Left renal pelvis (tissue), 4 donors: ENCODE data around the gene ACER2. TPM values are rescaled to one million over a fixed set of nuclear protein-coding genes. Genes with fewer than 3 reads are reported as not detected.

Experiments used
- DNase-seq, 4 donors: peaks; one replicate each; pipeline ENCODE4 v3.0.0-alpha.2; 2013; ENCODE audit warnings: low read depth in 4 of 4, low spot score in 3 of 4
- polyA plus RNA-seq, 4 donors: library from polyadenylated mRNA; unstranded; fragments of 120-200 nt; gene quantifications; one replicate each; pipeline ENCODE4 v1.2.1, GENCODE V29; 2013; ENCODE audit not compliant: insufficient read length in 4 of 4

The ACER2 gene
- polyA plus RNA-seq, 4 donors, result 1.7 to 23.9 (median 15.5) TPM

GRCh38 chr9:19446361-19446861, 37.6 kb downstream of the ACER2 start:
- DNase-seq, result no peak

GRCh38 chr9:19451240-19452087, 42.7 kb downstream of the ACER2 start:
- no peak for DNase-seq

DNA sequence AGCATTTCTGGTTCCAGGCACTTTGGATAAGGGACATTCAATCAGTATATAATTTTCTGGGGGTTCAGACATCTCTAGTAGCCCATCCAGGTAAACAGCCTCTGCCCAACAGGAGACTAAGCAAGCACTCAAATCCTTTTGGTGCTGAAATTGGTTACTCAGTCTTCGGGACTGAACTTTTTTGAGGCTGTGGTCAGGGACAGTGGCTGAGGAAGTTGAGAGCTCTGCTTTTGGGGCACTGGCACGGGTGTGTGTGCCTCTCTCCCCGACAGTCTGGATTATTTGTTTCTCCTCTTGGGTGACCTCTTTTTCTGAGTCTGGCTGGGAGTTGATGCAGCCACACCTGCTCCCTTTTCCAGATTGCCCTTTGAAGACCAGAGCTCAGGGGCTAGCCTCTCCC, 47.6 kb downstream of the ACER2 start:
- no peak for DNase-seq

DNA sequence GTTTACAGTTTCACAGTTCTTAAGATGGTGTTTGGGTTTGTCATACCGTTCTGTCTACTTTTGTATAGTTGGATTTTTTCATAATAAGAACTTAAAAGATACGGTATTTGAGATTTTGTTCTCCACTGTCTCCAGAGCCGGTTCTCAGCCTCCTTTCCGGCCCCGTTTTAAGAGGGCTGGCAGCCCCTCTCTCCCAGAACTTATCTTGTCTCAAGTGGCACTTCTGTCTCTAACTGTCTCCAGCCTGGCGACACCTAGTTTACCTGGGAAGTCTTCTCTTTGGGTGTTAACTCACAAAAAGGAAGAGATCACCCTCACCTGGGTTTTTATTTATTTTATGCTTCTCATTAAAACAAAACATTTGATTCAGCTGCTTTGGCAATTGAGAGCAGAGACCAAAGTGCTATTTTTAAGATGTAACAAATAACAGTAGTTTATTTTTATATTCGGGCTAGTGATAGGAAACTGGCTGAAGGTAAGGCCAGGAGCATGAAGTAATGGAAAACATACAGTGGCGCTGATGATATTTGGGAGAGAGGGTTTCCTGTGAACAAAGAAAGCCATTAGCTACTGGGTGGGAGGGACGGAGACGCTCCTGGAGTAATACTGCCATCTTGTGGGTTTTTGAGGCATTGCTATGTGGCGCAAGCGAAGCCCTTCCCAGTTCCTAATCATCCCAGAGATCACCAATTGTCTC, 48.3 kb downstream of the ACER2 start:
- peak; percentile 63 to 70 (median 64) for DNase-seq

- no peak for DNase-seq
These were observed 48.8 kb downstream of the ACER2 start for GRCh38 chr9:19457693-19458009.

- DNase-seq, result no peak
These were observed 51.4 kb downstream of the ACER2 start for GRCh38 chr9:19460243-19460642.

GRCh38 chr9:19461135-19461534, 52.3 kb downstream of the ACER2 start:
- DNase-seq, result no peak

DNA sequence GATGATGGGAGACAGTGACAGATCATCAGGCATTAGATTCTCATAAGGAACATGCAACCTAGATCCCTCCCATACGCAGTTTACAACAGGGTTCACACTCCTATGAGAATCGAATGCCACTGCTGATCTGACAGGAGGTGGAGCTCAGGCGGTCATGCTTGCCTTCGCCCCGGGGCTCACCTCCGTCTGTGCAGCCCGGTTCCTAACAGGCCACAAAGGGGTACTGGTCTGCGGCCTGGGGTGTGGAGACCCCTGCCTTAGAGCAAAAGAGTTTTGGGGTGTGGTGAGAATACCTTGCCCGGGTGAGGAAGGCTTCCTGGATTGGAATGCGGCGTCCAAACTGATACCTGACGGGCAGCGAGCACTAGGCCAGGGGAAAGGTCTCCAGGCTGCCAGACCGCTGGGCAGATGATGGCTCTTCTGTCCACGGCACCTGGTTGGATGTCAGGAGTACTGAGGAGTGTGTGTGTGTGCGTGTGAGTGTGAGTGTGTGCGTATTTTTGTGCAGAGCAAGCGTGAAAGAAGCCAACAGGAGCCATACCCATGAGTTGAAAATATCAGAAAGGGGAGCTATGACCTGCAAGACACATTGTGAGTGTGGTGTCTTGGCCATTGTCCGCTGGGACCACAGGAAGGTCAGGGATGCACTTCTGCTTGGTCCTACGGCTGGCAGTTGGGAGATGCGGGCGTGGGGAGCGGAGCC, 55.4 kb downstream of the ACER2 start:
- no peak for DNase-seq

DNA sequence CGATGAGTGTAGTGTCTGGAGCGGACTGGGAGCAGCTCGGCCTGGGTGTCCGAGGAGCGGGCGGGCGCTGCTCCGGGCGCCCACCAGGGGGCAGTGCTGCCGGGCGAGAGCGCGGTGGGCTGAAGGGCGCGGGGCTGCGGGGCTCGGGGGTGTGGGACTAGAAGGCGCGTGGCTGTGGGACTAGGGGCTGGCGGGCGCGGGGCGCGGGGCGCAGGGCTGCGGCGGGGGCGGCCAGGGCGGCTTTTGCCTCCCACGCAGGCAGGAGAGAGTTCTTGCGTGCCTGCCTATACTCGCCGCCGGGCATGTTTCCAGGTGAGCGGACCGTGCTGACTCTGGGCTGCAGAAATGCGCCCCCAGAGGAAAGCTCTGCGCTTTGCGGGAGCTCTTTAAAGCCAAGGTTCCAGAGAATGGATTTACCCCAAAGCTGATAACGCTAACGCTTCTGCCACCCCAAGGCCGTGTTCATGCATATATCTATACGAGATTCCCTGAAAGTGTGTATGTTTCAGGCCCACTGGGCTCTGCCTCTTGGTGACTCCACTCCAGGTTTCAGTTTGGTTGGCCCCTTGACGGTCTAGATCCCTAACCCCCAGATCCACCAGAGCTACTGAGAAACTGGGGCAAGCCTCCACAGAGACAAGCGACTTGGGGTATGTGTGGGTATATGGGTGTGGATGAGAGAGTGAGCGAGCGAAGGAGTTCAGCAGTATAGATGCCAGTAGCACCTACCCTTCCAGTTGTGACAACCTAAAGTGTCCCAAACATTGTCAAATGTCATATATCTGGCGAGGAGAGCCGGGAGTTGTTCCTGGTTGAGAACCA, 56.2 kb downstream of the ACER2 start:
- DNase-seq, result peak in 2 of 4 donors; percentile 38 to 51

DNA sequence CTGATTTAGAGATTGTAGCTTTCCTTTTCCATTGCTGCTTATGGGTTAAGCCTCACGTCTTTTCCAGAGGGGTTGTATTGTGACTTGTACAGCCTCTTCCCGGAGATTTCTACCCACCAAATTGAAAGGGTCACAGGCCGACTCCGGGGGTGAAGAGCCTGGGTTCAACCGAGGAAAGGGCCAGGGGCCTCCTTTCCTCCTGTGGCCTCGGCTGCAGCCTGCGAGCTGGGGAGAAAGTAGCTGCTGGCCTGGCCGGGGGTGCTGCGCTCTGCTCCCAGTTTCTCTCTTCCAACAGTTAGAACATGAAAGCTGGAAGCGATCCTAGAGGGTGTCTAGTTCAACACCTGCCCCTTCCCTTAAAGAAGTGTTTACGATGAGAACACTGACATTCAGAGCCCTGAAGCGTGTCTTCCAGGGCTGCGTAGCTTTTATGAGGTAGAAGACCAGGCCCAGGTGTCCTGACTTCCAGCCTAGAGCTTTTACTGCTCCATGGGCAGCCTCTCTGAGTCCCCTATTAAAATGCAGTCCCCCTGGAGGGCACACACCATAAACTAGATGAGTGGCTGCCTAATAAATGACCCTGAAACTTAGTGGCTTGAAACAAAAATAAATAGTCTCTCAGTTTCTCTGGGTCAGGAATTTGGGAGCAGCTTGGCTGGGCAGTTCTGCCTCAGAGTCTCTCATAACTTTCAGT, 56.9 kb downstream of the ACER2 start:
- DNase-seq, result peak in 2 of 4 donors; percentile 55 to 74

- DNase-seq, result no peak
These were observed 57.5 kb downstream of the ACER2 start for GRCh38 chr9:19466280-19466639.

- no peak for DNase-seq
These were observed 60.5 kb downstream of the ACER2 start for GRCh38 chr9:19469271-19469670.

- no peak for DNase-seq
These were observed 61.8 kb downstream of the ACER2 start for GRCh38 chr9:19470567-19470966.

DNA sequence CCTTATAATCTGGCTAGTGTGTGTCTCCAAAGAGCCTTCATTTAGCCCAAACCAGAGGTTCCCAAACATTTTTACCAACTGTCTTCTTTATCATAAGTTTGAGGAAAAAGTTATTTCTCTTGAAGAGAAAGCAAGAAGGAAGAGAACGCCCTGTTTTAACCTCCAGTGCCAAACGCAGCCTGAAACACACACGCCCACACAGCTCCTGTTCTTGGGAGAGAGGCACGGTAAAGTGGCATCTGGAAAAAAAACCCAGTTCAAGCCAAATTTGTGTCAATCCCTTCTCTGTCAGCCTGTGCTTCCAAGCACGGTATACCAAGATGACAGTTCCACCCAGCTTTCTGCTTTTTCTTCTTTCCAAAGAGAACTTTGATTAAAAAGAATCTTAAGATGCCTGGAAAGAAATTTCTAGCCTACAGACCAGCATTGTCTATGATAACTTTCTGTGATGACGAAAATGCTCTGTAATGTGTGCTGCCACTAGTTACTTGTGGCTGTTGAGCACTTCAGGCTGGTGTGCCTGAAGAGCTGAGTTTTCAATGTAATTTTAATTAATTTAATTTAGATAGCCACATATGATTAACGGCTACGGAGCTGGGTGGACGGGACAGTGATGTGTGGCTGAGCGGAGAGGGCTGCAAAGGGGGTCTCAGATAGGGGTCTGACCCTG, 62.3 kb downstream of the ACER2 start:
- DNase-seq, result no peak

- DNase-seq, result peak in 1 of 4 donors; percentile 36
These were observed 63.2 kb downstream of the ACER2 start for GRCh38 chr9:19471737-19472648.

- no peak for DNase-seq
These were observed 64.8 kb downstream of the ACER2 start for GRCh38 chr9:19473605-19474004.

DNA sequence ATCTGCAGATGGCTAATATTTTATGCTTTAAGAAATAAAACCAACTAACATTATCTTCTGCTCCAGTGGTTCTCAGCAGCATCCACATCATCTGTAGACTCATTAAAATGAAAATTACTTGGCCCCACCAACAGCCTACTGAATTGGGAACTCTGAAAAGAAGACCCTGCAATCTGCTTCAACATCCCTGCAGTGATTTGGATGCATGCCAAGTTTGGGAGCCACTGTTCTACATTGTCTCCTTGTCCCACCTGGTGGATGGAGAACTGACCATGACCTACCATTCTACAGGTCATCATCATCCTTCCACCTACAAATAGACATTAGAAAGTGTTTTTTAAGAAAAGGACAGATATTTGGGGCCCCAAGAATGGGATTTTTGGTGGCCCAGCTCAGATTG, 71.1 kb downstream of the ACER2 start:
- DNase-seq, result no peak

DNA sequence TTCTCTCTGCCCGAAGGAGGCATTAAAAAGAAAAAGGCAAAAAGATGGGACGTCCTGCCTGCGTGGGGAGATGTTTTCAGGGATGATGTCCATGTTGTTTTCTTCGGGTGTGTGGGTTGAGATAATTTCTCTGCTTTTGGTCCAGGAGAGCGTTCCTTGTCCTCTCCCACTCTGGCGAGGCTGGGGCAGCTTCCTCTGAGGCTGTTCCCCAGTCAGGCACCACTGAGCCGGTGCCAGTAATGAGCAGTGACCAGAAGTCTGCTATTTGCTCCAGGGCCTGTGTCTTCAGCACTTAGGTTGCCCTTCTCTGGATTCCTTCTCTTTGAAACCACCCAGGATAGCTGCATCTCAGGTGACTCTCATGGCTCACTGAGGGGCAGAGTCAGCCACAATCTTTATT, 71.5 kb downstream of the ACER2 start:
- no peak for DNase-seq
